Lower lobe of right lung (tissue), 2 donors: Measurements from ENCODE around the gene PRRT1B. TPM values are rescaled to one million over a fixed set of nuclear protein-coding genes. Genes with fewer than 3 reads are reported as not detected.
A peak's percentile ranks its signal among the peaks of the same experiment; 100 is the strongest.

Experiments
- ATAC-seq, 2 donors: fragments of 200-7000 bp; cut with Tn5 transposase; one replicate each; pipeline ENCODE4 v1.9.1; 2020 to 2022; ENCODE audit warnings: mild to moderate bottlenecking in 2 of 2, moderate library complexity in 2 of 2
- DNase-seq: peaks from one replicate; pipeline ENCODE4 v3.0.0-alpha.2; 2020
- H3K27ac ChIP-seq: fragments of 200-600 bp; one replicate; pipeline ENCODE4 v1.8.0; 2022
- H3K27me3 ChIP-seq: fragments of 200-600 bp; one replicate; pipeline ENCODE4 v1.8.0; 2022; ENCODE audit warnings: low read depth
- H3K36me3 ChIP-seq: fragments of 200-600 bp; one replicate; pipeline ENCODE4 v1.8.0; 2022; ENCODE audit warnings: mild to moderate bottlenecking
- H3K4me1 ChIP-seq: fragments of 200-600 bp; one replicate; pipeline ENCODE4 v1.8.0; 2022
- H3K4me3 ChIP-seq: fragments of 200-600 bp; one replicate; pipeline ENCODE4 v1.8.0; 2022; ENCODE audit warnings: mild to moderate bottlenecking
- H3K9me3 ChIP-seq: fragments of 200-600 bp; one replicate; pipeline ENCODE4 v1.8.0; 2022
- intact Hi-C: fragments of 100-400 bp; cut with DNase I; formaldehyde crosslinking; loops from one replicate; pipeline ENCODE4 v1.11.0; 2022
- total RNA-seq: library from RNA; stranded (reverse); fragmentation: NEBNext Ultra II Directional; extraction: Animal tissue kit (Norgen Biotek cat#: 25700); gene quantifications from one replicate; pipeline ENCODE4 v1.2.1, GENCODE V29; 2021
- TF ChIP-seq, protein P1 (sequence below): fragments of 200-600 bp; IDR thresholded peaks from one replicate; pipeline ENCODE4 v1.8.0; 2022; ENCODE audit warnings: antibody characterized with exemption, mild to moderate bottlenecking
- donor health status: DM: no; HTN: yes; CAD: no; lungs with severe emphysema.

PRRT1B gene
- total RNA-seq, 1 donor from 2014 or later, result 6.3 TPM

DNA sequence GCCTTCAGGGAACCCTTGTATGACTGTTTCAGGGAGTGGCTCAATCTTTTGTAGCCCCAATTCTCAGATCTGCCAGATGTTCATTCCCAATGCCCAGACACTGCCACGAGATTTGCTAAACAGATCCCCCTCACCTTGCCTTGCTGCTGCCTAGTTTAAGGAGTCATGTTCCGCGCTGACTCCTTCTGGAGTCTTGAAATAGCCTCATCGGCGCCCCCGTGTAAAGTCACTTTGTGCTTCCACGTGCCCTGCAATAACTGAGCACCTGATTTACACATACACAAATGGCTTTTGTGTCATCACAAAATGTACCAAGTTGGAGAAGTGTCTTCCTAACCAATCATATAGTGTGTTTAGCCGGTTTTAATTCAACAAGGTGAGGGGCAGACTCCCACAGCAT, 62.3 kb downstream of the PRRT1B start:
- peaks cover 30% of the 10 kb centered on the region for H3K4me1 ChIP-seq

DNA sequence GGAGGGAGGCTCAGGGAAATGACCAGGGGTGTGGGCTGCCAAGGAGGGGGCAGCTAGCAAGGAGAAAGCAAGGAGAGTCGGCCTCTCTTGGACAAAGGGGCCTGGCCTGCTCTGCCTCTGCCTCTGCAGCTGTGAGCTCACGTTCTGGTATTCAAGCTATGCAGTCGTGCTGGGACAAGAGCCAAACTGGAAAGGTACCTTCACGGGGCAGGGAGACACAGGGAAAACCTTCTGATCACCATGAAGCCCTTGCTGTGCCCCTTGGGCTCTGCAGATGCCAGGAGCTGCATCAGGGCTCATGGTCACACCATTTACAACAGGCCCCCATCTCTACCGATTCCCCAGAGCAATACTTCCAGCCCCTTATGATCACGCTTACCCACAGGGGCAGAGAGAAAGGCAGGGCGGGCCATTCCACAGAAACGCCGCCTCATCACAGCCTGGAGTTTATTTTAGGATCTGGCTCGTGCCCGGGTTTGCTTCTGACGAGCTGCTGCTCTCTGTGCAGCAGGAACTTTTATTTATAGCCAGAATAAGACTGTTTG, 63.2 kb downstream of the PRRT1B start:
- Histone ChIP-seq H3K36me3 (peaks cover 90% of the 10 kb centered on the region), H3K4me3 (no peak overlapping the region)
- peak; percentile 78 to 92 for ATAC-seq

More for the DNA sequence above, 62.3 kb downstream of the PRRT1B start:
- Histone ChIP-seq H3K36me3 (peaks cover 90% of the 10 kb centered on the region), H3K9me3 (no peaks in the 10 kb centered on the region), H3K27ac (peak overlapping the region; percentile 68), H3K27me3 (no peaks in the 10 kb centered on the region), H3K4me3 (no peak overlapping the region)
- DNase-seq (no peak), ATAC-seq (no peak)
- TF ChIP-seq, protein P1, sequence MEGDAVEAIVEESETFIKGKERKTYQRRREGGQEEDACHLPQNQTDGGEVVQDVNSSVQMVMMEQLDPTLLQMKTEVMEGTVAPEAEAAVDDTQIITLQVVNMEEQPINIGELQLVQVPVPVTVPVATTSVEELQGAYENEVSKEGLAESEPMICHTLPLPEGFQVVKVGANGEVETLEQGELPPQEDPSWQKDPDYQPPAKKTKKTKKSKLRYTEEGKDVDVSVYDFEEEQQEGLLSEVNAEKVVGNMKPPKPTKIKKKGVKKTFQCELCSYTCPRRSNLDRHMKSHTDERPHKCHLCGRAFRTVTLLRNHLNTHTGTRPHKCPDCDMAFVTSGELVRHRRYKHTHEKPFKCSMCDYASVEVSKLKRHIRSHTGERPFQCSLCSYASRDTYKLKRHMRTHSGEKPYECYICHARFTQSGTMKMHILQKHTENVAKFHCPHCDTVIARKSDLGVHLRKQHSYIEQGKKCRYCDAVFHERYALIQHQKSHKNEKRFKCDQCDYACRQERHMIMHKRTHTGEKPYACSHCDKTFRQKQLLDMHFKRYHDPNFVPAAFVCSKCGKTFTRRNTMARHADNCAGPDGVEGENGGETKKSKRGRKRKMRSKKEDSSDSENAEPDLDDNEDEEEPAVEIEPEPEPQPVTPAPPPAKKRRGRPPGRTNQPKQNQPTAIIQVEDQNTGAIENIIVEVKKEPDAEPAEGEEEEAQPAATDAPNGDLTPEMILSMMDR, result no peak
- intact Hi-C loops, result no loop called here

More for the DNA sequence above, 63.2 kb downstream of the PRRT1B start:
- DNase-seq, result peak; percentile 69
- Histone ChIP-seq H3K4me1 (peaks cover 30% of the 10 kb centered on the region), H3K9me3 (no peaks in the 10 kb centered on the region), H3K27ac (peak overlapping the region; percentile 68), H3K27me3 (no peaks in the 10 kb centered on the region)
- intact Hi-C loops, result no loop called here
- TF ChIP-seq, protein P1, result no peak

Other genes with a start within 250 kb of the PRRT1B start
- 170 TPM for gene PRRC2B, start 151.4 kb upstream of the PRRT1B start, total RNA-seq
- 25.9 TPM for gene POMT1, start 42.6 kb upstream of the PRRT1B start, total RNA-seq
- 25.9 TPM for gene UCK1, start 14.3 kb upstream of the PRRT1B start, total RNA-seq
- gene RAPGEF1, start 194.6 kb downstream of the PRRT1B start, total RNA-seq, result 146 TPM